Astrocyte of the hippocampus (primary cell): Measurements from ENCODE around the gene PNO1.
A peak's percentile ranks its signal among the peaks of the same experiment; 100 is the strongest.

Source experiments
- DNase-seq: peaks from one replicate; pipeline ENCODE4 v3.0.0; 2011; ENCODE audit warnings: low read depth, low spot score

The PNO1 gene

DNA sequence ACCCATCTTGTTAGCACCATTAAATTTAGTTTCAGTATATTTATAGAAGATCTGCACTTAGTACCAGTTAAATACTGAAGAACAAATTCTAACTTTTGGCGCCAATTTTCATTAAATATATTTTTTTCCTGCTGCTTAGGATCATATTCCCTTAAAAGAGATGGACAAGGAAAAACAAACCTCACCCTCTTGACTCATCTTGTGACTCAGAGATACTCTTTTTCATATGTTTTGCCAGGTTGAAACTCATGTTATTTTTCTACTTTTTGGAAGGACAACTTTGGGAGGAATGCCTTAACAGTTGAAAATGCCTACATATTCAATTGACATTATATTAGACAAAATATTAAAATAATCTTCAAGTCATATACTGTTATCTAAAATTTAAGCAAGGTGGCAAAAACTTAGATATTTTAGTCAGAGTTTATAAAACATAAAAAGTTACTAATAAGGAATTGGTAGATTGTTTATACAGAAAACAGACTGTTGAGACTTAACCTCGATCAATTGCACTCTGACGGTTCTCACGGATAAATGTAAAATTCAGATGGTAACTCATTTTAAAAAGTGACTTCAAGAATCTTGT is 36.2 kb downstream of the PNO1 start:
- peak; percentile 29 for DNase-seq

DNA sequence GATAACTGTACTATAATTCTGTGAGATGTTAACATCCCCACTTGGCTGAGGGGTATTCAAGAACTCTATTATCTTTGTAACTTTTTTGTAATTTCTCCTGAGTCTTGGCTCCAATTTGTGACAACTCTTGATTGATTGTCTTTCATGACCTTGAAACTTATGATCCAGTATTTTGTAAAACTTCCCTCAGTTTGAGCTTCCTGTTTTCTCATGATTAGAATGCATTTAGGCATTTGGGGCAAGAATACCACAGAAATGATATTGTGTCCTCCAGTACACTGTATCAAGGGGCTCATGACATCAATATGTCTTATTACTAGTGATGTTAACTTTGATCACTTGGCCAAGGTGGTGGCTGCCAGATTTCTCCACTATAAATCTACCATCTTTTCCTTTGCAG is 37.4 kb downstream of the PNO1 start:
- DNase-seq, result no peak

DNA sequence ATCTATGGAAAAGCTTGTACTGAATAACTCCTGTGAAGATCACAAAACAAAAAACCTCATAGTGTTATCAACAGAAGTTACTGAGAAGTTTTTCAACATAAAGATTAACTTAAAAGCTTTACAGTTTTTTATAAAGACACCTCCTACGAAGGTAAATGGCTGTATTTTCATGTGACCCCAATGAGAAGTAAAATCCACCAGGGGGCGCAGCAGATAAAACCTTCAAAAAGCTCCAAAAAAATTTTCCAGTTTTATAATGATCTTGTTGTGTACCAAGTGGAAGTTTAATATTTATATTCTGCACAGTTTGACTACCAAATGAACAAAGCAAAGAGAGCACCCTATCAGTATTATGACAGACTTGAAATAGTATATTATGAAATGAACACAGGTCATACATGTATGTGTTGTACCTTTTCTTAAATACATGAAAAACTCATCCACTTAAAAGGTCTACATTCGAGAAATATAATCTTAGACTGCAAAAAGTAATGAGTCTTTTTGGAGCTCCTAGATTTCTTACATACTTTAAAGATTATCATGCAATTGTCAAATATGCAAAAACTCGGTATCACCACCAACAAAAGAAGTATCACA is 38.5 kb downstream of the PNO1 start:
- peak; percentile 32 for DNase-seq

DNA sequence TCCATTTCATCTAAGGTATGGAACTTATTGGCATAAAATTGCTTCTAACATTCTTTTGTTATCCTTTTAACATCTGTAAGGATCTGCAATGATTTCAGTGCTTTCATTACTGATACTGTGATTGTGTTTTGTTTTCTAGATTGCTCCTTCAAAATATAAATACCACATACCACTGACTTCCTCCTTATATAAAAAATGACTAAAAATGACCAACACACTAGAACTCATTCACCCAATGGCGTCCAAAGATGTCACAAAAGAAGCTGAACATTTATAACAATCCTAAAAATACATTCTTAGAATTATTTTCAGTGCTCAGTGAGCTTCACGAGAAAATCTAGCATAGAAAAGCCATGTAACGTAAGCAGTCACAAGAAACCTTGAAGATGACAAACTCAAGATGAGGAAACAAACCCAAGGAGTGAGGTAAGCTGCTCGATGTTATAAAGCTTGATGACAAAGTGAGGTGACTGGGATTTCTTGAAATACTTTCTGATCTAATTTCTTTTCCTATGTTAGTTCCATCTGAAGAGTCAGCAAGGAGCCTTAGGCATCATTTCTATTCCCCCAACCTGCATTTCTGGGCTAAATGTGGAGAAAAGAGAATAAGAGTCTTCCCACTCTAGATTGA is 42.6 kb downstream of the PNO1 start:
- DNase-seq, result no peak

DNA sequence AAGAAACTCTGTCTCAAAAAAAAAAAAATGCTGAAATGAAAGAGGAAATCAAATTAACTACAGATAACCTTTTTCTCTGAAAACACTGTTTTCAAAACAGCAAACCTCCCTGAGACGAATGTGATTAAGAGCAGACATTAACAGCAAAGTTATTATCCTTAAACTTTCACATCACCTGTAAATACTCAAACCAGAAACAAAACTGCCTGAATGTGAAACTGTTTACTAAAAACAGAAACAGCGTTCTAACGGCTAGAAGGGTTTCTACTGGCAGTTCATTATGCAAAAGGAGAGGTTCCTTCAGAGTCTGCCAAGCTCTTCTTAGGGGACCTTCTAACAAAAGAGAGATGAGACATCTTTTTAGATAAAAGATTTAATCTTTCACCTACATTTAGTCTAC is 45.9 kb downstream of the PNO1 start:
- no peak for DNase-seq

DNA sequence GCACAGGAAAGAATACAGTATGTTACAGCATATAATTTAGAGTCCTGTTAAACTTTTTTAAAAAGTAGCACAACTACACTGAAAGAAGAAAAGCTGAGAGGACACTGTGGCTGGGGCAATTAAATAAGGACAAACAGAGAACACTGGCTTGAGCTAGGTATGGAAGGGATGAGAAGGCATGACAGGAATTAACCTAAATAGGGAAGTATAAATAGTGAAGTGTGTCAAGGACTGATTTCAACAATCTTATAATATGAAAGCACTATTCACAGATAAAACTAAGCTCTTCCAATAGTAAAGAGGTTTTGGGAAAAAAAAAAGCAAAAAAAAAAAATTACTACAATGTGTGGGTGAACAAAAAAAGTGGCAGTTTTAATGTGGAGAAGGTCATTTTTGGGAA is 49.1 kb downstream of the PNO1 start:
- DNase-seq, result no peak

DNA sequence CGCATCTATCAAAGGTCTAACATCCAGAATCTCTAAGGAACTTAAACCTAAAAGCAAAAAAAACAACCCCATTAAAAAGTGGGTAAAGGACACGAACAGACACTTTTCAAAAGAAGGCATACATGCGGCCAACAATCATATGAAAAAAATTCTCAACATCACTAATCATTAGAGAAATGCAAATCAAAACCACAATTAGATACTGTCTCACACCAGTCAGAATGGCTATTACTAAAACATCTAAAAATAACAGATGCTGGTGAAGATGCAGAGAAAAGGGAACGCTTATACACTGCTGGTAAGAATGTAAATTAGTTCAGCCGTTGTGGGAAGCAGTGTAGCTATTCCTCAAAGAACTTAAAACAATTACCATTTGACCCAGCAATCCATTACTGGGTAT is 56.7 kb downstream of the PNO1 start:
- no peak for DNase-seq

DNA sequence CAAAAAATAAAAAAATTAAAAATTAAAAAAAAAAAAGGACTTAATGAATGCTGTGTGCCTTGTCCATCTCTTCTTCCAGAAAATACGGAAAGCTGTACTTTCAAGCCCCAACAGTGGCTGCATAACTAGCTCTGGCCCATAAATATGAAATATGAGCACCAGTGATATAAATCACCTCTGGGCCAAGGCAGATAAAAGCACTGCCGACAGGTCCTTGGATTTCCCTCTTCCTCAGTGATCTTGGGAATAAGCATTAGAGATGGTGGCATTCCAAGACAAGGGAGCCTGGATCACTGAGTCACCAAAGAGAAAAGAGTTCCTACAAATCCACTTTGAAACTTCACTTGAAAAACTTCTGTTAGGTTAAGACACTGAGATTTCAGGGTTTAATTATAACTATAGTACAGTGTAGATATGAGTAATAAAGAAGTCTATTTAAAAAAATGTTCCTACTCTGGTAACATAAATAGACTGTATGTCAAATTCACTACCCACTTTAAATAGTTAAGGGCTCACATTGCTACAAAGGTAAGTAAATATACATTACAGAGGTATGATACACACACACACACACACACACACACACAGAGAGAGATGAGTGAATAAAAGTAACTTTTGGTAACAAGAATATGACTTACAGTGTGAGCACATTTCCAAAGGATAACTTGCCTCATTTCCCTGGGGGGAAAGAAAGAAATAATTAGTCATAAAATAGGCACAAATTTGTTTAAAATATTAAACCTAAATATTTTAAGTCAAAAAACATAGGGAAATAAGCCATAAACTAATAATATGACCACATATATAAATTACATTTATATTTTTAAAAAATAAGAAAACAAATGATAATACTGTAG is 59.0 kb downstream of the PNO1 start:
- DNase-seq, result no peak

DNA sequence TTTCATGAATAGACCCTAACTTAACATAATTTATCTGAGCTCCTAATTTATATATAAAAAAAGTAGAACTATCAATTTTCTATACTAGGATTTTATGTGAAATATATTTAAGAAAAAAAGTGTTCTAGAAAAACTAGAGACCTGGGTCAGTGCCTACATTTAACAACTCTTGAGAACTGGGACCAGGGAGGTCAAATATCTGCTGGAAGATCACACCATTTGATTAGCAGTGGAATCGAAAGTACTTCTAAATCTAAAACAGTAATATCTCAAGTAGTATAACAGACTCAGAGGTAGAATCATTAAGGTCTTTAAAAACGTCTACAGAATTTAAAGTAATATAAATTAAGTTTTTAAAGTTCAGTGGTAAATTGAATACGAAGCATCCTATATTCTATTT is 60.0 kb downstream of the PNO1 start:
- no peak for DNase-seq

DNA sequence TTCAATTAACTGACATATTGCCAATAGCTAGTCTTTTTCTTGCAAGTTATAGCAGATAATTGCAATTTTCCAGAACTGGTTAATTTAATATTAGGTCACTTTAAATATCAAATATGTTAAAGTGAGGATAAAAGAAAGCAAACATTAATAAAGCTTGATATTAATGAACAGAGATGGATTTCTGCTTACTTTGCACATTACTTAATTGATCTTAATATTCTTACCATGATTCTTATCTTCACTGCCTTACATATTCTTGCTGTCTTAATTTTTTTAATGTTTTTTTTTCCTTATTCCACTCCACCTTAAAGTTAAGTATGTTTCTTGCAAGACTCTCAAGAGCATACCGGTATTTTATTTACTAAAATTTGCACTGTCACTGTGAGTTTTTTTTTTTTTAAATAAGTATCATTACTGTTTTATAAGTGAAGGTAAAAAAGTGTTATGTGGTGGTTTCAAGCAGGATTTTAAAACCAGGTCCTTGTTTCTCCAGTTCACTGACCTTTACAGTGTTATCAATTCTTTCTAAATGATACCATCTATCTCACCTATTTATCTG is 60.7 kb downstream of the PNO1 start:
- no peak for DNase-seq

DNA sequence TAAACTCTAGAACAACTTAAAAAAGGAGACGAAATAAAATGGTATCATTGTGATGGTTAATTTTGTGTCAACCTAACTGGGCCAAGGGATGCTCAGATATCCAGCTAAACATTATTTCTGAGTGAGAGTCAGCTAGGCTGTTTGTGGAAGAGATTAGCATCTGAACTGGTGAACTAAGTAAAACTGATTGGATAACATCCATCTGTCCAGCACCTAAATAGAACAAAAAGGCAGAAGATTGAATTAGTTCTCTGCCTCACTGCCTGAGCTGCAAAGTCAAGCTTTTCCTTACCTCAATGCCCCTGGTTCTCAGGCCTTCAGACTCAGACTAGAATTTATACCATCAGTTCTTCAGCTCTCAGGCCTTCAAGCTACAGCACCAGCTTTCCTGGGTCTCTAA is 64.6 kb downstream of the PNO1 start:
- DNase-seq, result no peak

DNA sequence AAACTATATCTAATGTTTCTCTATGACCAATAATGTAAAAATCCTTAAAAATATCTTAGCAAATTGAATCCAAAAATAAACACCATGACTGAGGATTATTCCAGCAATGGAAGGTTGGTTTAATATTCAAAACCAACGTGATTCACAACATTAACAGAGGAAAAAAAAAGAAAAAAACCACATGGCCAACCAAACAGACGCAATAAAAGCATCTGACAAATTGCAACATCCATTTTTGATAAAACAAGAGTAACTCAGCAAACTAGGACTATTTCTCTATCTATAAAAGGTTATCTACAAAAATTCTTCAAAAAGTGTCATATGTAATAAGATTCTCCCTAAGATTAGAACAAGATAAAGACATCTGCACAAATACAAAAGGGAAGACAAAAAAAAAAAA is 65.7 kb downstream of the PNO1 start:
- DNase-seq, result no peak

DNA sequence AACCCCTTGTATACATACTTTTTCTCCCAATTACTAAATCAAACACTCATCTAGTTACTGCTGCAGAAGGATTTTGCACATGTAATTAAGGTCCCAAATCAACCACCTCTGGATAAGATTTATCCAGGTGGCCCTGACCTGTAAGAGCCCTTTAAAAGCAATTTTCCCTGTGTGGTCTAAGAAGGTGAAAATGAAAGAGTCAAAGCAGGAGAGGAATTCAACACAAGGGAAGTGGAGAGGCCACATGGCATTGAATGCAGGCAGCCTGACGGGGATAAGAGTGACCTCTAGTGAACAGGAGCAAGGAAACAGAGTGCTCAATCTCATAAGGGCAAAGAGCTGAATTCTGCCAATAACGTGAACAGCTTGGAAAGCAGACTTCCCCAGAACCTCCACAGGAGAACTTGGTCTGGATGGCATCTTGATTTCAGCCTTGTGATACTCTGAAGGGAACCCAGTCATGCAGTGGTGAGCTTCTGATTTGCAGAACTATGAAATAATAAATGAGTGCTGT is 67.5 kb downstream of the PNO1 start:
- DNase-seq, result no peak
